ENCODE results near the gene AKR1C3.

DNA sequence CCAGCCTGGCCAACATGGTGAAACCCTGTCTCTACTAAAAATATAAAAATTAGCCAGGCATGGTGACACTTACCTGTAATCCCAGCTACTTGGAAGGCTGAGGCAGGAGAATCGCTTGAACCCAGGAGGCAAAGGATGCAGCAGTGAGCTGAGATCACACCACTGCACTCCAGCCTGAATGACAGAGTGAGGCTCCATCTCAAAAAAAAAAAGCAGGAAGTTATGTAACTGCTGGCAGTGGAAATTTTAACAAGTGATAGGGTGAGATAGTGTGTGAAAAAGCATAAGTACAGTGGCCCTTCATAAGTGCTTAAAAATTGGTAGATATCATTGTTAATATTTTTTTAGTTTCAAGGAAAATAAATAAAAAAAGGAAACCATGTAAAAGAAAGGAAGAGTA, 12.3 kb downstream of the AKR1C3 start:
- TF ChIP-seq EP300 (IDR thresholded peaks at IDR 0.05) = no peak
- no peak for TF ChIP-seq POLR2AphosphoS5 (IDR thresholded peaks at IDR 0.05)

Data from upper lobe of left lung (tissue), 4 donors.